ENCODE measurements around the gene IL9R.
"Not testable (repeated sequence)": the region's sequence is repeated elsewhere in the genome, so short reads cannot be mapped to it uniquely, and the experiment has no call there.

Gene IL9R, protein sequence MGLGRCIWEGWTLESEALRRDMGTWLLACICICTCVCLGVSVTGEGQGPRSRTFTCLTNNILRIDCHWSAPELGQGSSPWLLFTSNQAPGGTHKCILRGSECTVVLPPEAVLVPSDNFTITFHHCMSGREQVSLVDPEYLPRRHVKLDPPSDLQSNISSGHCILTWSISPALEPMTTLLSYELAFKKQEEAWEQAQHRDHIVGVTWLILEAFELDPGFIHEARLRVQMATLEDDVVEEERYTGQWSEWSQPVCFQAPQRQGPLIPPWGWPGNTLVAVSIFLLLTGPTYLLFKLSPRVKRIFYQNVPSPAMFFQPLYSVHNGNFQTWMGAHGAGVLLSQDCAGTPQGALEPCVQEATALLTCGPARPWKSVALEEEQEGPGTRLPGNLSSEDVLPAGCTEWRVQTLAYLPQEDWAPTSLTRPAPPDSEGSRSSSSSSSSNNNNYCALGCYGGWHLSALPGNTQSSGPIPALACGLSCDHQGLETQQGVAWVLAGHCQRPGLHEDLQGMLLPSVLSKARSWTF

GRCh38 chrX:155997436-155997835, at the start of gene IL9R:
TSS of gene IL9R (plus strand) at chrX:155997696. CDS start at chrX:155997760, 64 bp downstream.
- DNase-seq (ENCODE audit: low read depth): no peak
- no peak within 1 kb of the TSS for H3K4me3 ChIP-seq (ENCODE audit: low read depth, low read length)

GRCh38 chrX:155949098-155949497, 48.4 kb upstream of the IL9R start:
- H3K4me3 ChIP-seq (ENCODE audit: low read depth, low read length): no peak overlapping the region
- no peak for DNase-seq (ENCODE audit: low read depth)

DNA sequence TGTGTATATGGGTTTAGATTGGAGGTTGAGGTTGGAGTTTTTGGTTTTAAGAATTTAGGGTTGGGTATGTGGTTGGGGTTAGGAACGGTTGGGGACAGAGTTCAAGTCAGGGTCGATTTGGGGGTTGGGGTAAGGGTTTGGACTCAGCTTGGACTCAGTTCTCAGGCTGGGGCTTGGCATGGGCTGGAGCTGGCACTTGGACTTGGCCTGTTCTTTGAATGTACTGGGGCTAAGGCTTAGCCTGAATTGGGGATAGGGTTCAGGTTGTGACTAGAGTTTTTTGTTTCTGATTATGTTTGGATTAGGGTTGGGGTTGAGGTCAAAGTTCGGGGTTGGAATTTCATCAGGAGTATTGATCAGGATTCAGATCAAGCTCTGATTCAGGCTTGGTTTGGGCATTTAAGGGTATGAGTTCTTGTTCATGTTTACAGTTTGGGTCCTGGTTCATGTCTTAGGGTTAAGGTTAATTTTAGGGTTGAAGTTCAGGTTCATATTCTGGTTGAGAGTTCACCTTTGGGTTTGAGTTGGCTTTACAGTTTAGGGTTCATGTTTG, 46.2 kb upstream of the IL9R start:
- DNase-seq (ENCODE audit: low read depth): no peak
- no peak overlapping the region for H3K4me3 ChIP-seq (ENCODE audit: low read depth, low read length)

GRCh38 chrX:155953055-155953454, 44.4 kb upstream of the IL9R start:
- no peak overlapping the region for H3K4me3 ChIP-seq (ENCODE audit: low read depth, low read length)
- DNase-seq (ENCODE audit: low read depth): no peak

GRCh38 chrX:155954793-155955192, 42.7 kb upstream of the IL9R start:
- H3K4me3 ChIP-seq (ENCODE audit: low read depth, low read length): no peak overlapping the region

DNA sequence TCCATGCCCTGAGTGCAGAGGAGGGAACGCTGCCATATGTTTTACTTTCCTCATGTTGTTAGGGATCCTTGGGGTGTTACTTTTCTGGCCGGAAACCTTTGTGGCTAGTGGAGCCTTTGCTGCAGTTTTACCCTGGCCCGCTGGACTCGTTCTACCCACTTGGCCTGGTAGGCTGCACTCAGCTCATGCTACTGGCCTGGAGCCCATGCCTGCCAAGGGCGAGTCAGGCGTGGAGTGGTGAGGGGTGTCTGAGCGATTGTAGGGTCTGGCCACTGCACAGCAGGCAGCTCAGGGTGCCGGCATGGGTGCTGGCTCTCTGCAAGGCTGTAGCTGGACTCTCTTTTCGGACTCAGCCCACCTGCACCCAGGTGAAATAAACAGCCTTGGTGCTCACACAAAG, 41.4 kb upstream of the IL9R start:
- H3K4me3 ChIP-seq (ENCODE audit: low read depth, low read length): no peak overlapping the region
- no peak for DNase-seq (ENCODE audit: low read depth)

More at GRCh38 chrX:155954793-155955192, 42.7 kb upstream of the IL9R start:
- DNase-seq (ENCODE audit: low read depth): no peak

- DNase-seq (ENCODE audit: low read depth): no peak
- no peak overlapping the region for H3K4me3 ChIP-seq (ENCODE audit: low read depth, low read length)
Measured at GRCh38 chrX:155956649-155957048, 40.8 kb upstream of the IL9R start.

- no peak overlapping the region for H3K4me3 ChIP-seq (ENCODE audit: low read depth, low read length)
- DNase-seq (ENCODE audit: low read depth): no peak
Measured at GRCh38 chrX:155957843-155958242, 39.7 kb upstream of the IL9R start.

- no peak overlapping the region for H3K4me3 ChIP-seq (ENCODE audit: low read depth, low read length)
- DNase-seq (ENCODE audit: low read depth): no peak
Measured at GRCh38 chrX:155959018-155959587, 38.4 kb upstream of the IL9R start.

DNA sequence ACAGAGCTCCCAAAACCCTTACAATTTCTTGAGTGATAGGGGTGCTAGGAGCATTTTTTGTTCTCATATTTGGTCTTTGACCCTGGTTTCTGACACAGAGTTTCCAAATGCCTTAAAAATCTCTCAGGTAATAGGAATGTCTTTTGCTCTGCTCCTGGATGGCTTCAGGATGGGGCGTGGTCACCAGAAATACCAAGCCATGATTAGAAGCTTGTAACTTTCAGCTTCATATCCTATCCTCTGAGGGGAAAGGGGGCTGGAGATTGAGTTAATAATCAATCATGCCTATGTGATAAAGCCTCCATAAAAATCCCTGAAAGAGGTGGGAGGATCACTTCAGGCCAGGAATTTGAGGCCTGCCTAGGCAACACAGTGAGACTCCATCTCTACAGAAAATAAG, 34.6 kb upstream of the IL9R start:
- no peak overlapping the region for H3K4me3 ChIP-seq (ENCODE audit: low read depth, low read length)
- DNase-seq (ENCODE audit: low read depth): no peak

DNA sequence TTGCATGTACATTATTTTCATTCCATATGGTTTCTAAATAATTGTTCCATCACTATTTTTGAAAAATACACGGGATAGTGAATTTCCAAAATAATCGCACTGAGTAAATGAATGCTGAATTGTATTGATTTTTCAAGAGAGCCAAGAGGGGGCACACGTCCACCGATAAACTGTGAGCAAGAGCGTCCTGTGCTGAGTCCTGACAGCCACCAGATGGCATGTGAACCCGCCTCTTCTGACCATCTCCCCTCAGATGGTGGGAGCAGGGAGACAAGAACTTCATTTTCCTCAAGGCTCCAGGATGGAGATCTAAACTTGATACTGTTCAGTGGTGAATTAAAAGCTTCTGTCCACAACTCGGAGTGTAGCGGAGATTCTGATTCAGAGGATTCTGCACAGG, 30.6 kb upstream of the IL9R start:
- DNase-seq (ENCODE audit: low read depth): no peak
- no peak overlapping the region for H3K4me3 ChIP-seq (ENCODE audit: low read depth, low read length)

DNA sequence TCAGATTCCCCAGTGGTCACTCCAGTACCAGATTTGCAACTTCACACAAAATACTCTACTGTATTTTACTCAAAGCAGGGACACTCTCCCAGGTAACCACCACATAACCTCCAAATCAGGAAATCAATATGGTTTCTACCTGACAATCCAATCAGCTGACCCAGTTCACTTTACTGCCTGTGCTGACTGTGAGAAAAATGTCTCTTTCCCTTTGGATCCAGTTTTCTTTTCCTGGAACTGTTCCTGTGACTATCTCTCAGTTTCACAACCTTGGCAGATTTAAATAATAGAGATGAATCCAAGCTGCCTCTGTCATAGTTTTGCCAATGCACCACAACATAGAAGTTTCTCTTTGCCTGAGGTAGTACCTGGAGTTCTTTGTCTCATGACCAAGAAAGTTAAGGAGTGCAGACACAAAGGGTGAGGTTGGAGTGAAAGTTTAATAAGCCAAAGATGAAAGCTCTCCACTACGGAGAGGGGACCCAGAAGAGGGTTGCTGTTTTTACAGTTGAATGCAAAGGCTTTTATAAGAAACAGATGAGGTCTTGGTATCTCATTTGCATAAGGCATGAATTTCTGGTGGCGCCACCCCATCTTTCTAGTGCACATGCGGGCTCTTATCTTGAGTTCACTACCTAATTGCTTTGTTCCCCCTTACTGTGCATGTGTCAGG, 29.7 kb upstream of the IL9R start:
- no peak for DNase-seq (ENCODE audit: low read depth)
- no peak overlapping the region for H3K4me3 ChIP-seq (ENCODE audit: low read depth, low read length)

DNA sequence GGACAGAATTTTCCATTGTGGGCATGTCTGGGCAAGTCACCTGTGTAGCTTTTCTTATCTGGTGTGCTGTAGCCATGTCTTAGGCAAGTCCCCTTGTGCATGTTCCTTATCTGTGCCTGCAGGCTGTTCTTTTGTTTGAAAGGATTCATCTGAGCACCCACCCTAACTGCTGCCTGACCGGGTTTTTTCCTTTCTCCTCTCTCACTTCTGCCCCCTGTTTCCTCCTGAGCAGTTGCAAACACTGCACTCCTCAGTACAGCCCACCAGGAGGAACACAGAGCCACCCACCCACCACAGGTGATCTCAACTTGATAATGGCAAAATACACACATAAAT, 29.2 kb upstream of the IL9R start:
- no peak overlapping the region for H3K4me3 ChIP-seq (ENCODE audit: low read depth, low read length)
- no peak for DNase-seq (ENCODE audit: low read depth)

DNA sequence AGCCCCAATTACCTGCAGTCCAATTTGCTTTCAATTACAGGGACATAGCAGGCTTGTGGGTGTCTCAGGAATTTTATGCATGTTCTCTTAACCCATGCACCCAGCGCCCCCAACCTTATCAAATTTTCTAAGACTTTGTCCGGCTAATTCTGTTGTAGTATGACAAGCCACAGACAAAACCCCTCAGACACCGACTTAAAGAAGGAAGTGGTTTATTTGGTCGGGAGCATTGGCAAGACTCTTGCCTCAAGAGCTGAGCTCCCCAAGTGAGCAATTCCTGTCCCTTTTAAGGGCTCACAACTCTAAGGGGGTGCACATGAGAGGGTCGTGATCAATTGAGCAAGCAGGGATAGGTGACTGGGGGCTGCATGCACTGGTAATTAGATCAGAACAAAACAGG, 28.7 kb upstream of the IL9R start:
- DNase-seq (ENCODE audit: low read depth): no peak
- H3K4me3 ChIP-seq (ENCODE audit: low read depth, low read length): no peak overlapping the region

- DNase-seq (ENCODE audit: low read depth): not testable (repeated sequence)
Measured at GRCh38 chrX:155971658-155972057, 25.8 kb upstream of the IL9R start.

GRCh38 chrX:155972241-155972640, 25.3 kb upstream of the IL9R start:
- not testable (repeated sequence) for DNase-seq (ENCODE audit: low read depth); H3K4me3 ChIP-seq (ENCODE audit: low read depth, low read length)

More at GRCh38 chrX:155971658-155972057, 25.8 kb upstream of the IL9R start:
- H3K4me3 ChIP-seq (ENCODE audit: low read depth, low read length): not testable (repeated sequence)

DNA sequence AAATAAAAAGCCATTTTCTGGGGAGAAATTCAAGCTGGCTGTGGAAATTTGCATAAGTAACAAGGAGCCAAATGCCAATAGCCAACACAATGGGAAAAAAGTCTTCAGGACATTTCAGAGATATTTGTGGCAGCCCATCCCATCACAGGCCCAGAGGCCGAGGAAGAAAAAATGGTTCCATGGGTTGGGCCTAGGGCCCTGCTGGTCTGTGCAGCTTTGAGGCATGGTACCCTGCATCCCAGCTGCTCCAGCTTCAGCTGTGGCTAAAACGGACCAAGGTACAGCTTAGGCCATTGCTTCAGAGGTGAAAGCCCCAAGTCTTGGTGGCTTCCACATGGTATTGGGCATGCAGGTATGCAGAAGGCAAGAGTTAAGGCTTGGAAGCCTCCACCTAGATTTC, 14.2 kb upstream of the IL9R start:
- no peak overlapping the region for H3K4me3 ChIP-seq (ENCODE audit: low read depth, low read length)
- DNase-seq (ENCODE audit: low read depth): no peak

DNA sequence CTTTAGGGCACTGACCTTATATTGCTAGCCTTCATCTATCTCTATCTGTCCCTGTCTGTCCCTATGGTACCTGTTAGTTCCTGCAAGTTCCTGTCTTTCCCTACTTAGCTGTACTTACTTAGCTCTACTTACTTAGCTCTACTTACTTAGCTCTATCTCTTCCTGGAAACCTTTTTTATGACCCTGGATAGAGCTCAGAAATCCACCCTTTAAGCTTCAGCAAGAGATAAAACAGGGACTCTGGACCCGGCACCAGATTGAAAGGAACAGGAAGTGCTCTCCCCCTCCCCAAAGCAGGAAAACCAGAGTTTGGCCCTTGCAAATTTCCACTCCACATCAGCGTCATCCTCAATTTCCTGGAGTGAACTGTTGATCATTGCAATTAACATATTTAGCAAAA, 12.3 kb upstream of the IL9R start:
- H3K4me3 ChIP-seq (ENCODE audit: low read depth, low read length): no peak overlapping the region
- no peak for DNase-seq (ENCODE audit: low read depth)

DNA sequence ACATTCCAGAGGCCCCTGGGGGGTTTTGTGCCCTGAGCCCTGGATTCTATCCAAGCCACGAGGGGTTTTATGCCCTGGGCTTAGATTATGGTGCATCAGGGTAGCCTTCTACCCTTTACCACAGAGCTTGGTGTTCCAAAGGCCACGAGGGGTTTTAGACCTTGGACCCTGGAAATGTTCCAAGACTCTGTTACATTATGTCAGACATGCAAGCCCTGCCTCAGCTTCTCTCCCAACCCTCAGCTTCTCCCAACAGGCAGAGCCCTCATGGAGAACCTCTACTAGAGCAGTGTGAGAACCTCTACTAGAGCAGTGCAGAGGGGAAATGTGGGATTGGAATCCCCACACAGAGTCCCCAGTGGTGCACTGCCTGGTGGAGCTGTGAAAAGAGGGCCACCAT, 10.5 kb upstream of the IL9R start:
- H3K4me3 ChIP-seq (ENCODE audit: low read depth, low read length); DNase-seq (ENCODE audit: low read depth): not testable (repeated sequence)

DNA sequence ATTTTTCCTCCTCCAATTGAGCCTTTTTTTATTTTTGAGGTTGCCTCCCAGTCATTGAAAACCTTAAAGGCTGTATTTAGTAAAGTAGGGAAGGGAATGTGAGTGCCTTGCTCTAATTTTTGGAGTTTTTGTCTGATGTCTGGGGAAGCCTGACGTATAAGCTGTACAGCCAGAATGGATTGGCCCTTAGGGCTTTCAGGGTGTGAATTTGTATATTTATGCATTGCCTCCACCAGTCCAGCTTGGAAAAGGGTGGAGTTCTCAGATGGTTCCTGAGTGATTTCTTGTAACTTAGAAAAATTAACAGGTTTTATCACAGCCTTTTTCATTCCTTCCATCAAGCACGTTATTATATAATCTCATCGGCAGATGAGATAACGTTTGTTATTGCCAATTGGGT, 8.6 kb upstream of the IL9R start:
- no peak overlapping the region for H3K4me3 ChIP-seq (ENCODE audit: low read depth, low read length)
- DNase-seq (ENCODE audit: low read depth): no peak

Data from skeletal muscle cell (primary cell).